Measurements from ENCODE around the gene HELZ. TPM values are rescaled to one million over a fixed set of nuclear protein-coding genes. Genes with fewer than 3 reads are reported as not detected.

Gene HELZ
- total RNA-seq, 1 donor from 2014 or later, result 53.4 TPM

- Mint-ChIP-seq H3K4me1 (ENCODE audit: low read depth, unreplicated experiment) (peaks cover 14% of the 10 kb centered on the region), H3K27ac (ENCODE audit: unreplicated experiment) (peak overlapping the region; percentile 23), H3K27me3 (ENCODE audit: low read depth, unreplicated experiment) (no peaks in the 10 kb centered on the region), H3K36me3 (ENCODE audit: low read depth, unreplicated experiment) (peaks cover 14% of the 10 kb centered on the region), H3K4me3 (ENCODE audit: unreplicated experiment) (no peak overlapping the region), H3K9me3 (ENCODE audit: unreplicated experiment) (no peaks in the 10 kb centered on the region)
- Histone ChIP-seq H4K20me1 (ENCODE audit: insufficient read depth, low read length) (peaks cover 5% of the 10 kb centered on the region), H3K4me3 (ENCODE audit: insufficient read depth, low read depth, low read length) (no peak overlapping the region), H3K36me3 (ENCODE audit: insufficient read depth, low read length) (peaks cover 11% of the 10 kb centered on the region), H2AFZ (ENCODE audit: low read depth, low read length) (no peak overlapping the region), H3K4me1 (ENCODE audit: insufficient read depth, low read length) (peaks cover 18% of the 10 kb centered on the region), H3K9ac (ENCODE audit: low read length) (no peak overlapping the region), H3K4me2 (ENCODE audit: low read length) (peak overlapping the region; percentile 57), H3K27me3 (ENCODE audit: insufficient read depth, low read length) (no peaks in the 10 kb centered on the region), H3K9me3 (ENCODE audit: insufficient read depth, low read depth, low read length) (no peaks in the 10 kb centered on the region), H3K27ac (ENCODE audit: low read depth, low read length) (peak overlapping the region; percentile 57), H3K79me2 (ENCODE audit: insufficient read depth, low read length) (no peaks in the 10 kb centered on the region)
- FAIRE-seq, result no peak
- TF ChIP-seq EZH2 (IDR thresholded peaks at IDR 0.05; ENCODE audit: insufficient read depth, low read length) (no peak), CTCF (IDR thresholded peaks at IDR 0.05; ENCODE audit: insufficient read depth, low read depth, low read length) (no peak)
- peak; percentile 85 for DNase-seq (ENCODE audit: low read depth)
These were observed 88.5 kb downstream of the HELZ start for GRCh38 chr17:67156269-67157199.

GRCh38 chr17:67152824-67153223 is 92.2 kb downstream of the HELZ start:
- Histone ChIP-seq H3K27ac (ENCODE audit: low read depth, low read length) (no peak overlapping the region), H3K27me3 (ENCODE audit: insufficient read depth, low read length) (no peaks in the 10 kb centered on the region), H3K4me3 (ENCODE audit: insufficient read depth, low read depth, low read length) (no peak overlapping the region), H3K4me2 (ENCODE audit: low read length) (no peak overlapping the region), H4K20me1 (ENCODE audit: insufficient read depth, low read length) (peaks cover 5% of the 10 kb centered on the region), H3K9me3 (ENCODE audit: insufficient read depth, low read depth, low read length) (no peaks in the 10 kb centered on the region), H3K79me2 (ENCODE audit: insufficient read depth, low read length) (no peaks in the 10 kb centered on the region), H3K36me3 (ENCODE audit: insufficient read depth, low read length) (peaks cover 16% of the 10 kb centered on the region), H3K4me1 (ENCODE audit: insufficient read depth, low read length) (peaks cover 24% of the 10 kb centered on the region), H3K9ac (ENCODE audit: low read length) (no peak overlapping the region), H2AFZ (ENCODE audit: low read depth, low read length) (no peak overlapping the region)
- H3K27ac Mint-ChIP-seq (ENCODE audit: unreplicated experiment), result no peak overlapping the region
- no peaks in the 10 kb centered on the region for H3K27me3 Mint-ChIP-seq (ENCODE audit: low read depth, unreplicated experiment)
- H3K4me3 Mint-ChIP-seq (ENCODE audit: unreplicated experiment), result no peak overlapping the region
- no peaks in the 10 kb centered on the region for H3K9me3 Mint-ChIP-seq (ENCODE audit: unreplicated experiment)
- peaks cover 14% of the 10 kb centered on the region for H3K4me1 Mint-ChIP-seq (ENCODE audit: low read depth, unreplicated experiment)
- H3K36me3 Mint-ChIP-seq (ENCODE audit: low read depth, unreplicated experiment), result peaks cover 15% of the 10 kb centered on the region
- no peak for FAIRE-seq
- TF ChIP-seq EZH2 (IDR thresholded peaks at IDR 0.05; ENCODE audit: insufficient read depth, low read length) (no peak), CTCF (IDR thresholded peaks at IDR 0.05; ENCODE audit: insufficient read depth, low read depth, low read length) (no peak)
- no peak for DNase-seq (ENCODE audit: low read depth)

- Histone ChIP-seq H3K4me2 (ENCODE audit: low read length) (peak overlapping the region; percentile 57), H3K9ac (ENCODE audit: low read length) (peak overlapping the region; percentile 9), H3K27me3 (ENCODE audit: insufficient read depth, low read length) (no peaks in the 10 kb centered on the region), H3K79me2 (ENCODE audit: insufficient read depth, low read length) (no peaks in the 10 kb centered on the region), H3K27ac (ENCODE audit: low read depth, low read length) (peak overlapping the region; percentile 71), H3K9me3 (ENCODE audit: insufficient read depth, low read depth, low read length) (no peaks in the 10 kb centered on the region), H3K4me1 (ENCODE audit: insufficient read depth, low read length) (peaks cover 24% of the 10 kb centered on the region), H4K20me1 (ENCODE audit: insufficient read depth, low read length) (peaks cover 5% of the 10 kb centered on the region), H2AFZ (ENCODE audit: low read depth, low read length) (no peak overlapping the region), H3K4me3 (ENCODE audit: insufficient read depth, low read depth, low read length) (no peak overlapping the region), H3K36me3 (ENCODE audit: insufficient read depth, low read length) (peaks cover 17% of the 10 kb centered on the region)
- DNase-seq (ENCODE audit: low read depth) (peak; percentile 65), FAIRE-seq (no peak)
- Mint-ChIP-seq H3K4me1 (ENCODE audit: low read depth, unreplicated experiment) (peaks cover 11% of the 10 kb centered on the region), H3K9me3 (ENCODE audit: unreplicated experiment) (no peaks in the 10 kb centered on the region), H3K36me3 (ENCODE audit: low read depth, unreplicated experiment) (peaks cover 8% of the 10 kb centered on the region), H3K27ac (ENCODE audit: unreplicated experiment) (no peak overlapping the region), H3K27me3 (ENCODE audit: low read depth, unreplicated experiment) (no peaks in the 10 kb centered on the region), H3K4me3 (ENCODE audit: unreplicated experiment) (no peak overlapping the region)
- TF ChIP-seq CTCF (IDR thresholded peaks at IDR 0.05; ENCODE audit: insufficient read depth, low read depth, low read length) (no peak), EZH2 (IDR thresholded peaks at IDR 0.05; ENCODE audit: insufficient read depth, low read length) (no peak)
These were observed 93.3 kb downstream of the HELZ start for GRCh38 chr17:67151717-67152116.
